WERI-Rb-1 (cell line): ENCODE measurements around the gene OR6B2.
A peak's percentile ranks its signal among the peaks of the same experiment; 100 is the strongest.

Experiments used
- DNase-seq: peaks from one replicate; pipeline ENCODE4 v3.0.0-alpha.2; 2020
- H3K27ac ChIP-seq: fragments of 250-450 bp; sonication (Bioruptor Pico); 2 replicates; pipeline ENCODE4 v1.5.1; 2020; ENCODE audit warnings: mild to moderate bottlenecking, moderate library complexity
- H3K27me3 ChIP-seq: fragments of 250-450 bp; sonication (Bioruptor Pico); 2 replicates; pipeline ENCODE4 v1.5.1; 2021; ENCODE audit warnings: mild to moderate bottlenecking, low read depth, moderate library complexity; ENCODE audit not compliant: insufficient read depth, severe bottlenecking
- H3K36me3 ChIP-seq: fragments of 250-450 bp; sonication (Bioruptor Pico); 2 replicates; pipeline ENCODE4 v1.5.1; 2020; ENCODE audit warnings: mild to moderate bottlenecking, moderate library complexity
- H3K4me3 ChIP-seq: 2 replicates; pipeline ENCODE4 v1.5.1; 2011; ENCODE audit warnings: low read depth, mild to moderate bottlenecking, control low read depth, low read length
- H3K9me3 ChIP-seq: fragments of 250-450 bp; sonication (Bioruptor Pico); 2 replicates; pipeline ENCODE4 v1.5.1; 2021; ENCODE audit warnings: mild to moderate bottlenecking, moderate library complexity; ENCODE audit not compliant: severe bottlenecking
- CTCF ChIP-seq: IDR thresholded peaks from 2 replicates; pipeline ENCODE4 v1.5.1; 2011; ENCODE audit warnings: low read depth, mild to moderate bottlenecking, control low read depth, inconsistent platforms, low read length

OR6B2 gene

GRCh38 chr2:240021488-240022104 lies 8.6 kb downstream of the OR6B2 start:
- H3K27ac ChIP-seq: no peak overlapping the region
- H3K4me3 ChIP-seq: no peak overlapping the region
- no peaks in the 10 kb centered on the region for H3K27me3 ChIP-seq
- DNase-seq: peak; percentile 80
- no peaks in the 10 kb centered on the region for H3K9me3 ChIP-seq
- peak; percentile 95 for TF ChIP-seq CTCF
- H3K36me3 ChIP-seq: peaks cover 38% of the 10 kb centered on the region

- no peak for DNase-seq
- H3K27me3 ChIP-seq: no peaks in the 10 kb centered on the region
- no peak overlapping the region for H3K4me3 ChIP-seq
- H3K9me3 ChIP-seq: no peaks in the 10 kb centered on the region
- TF ChIP-seq CTCF: no peak
- no peak overlapping the region for H3K27ac ChIP-seq
- peaks cover 58% of the 10 kb centered on the region for H3K36me3 ChIP-seq
These were observed 12.0 kb downstream of the OR6B2 start for GRCh38 chr2:240018071-240018750.

- H3K27me3 ChIP-seq: no peaks in the 10 kb centered on the region
- H3K27ac ChIP-seq: no peak overlapping the region
- H3K9me3 ChIP-seq: no peaks in the 10 kb centered on the region
- peaks cover 64% of the 10 kb centered on the region for H3K36me3 ChIP-seq
- no peak for DNase-seq
- no peak overlapping the region for H3K4me3 ChIP-seq
- no peak for TF ChIP-seq CTCF
These were observed 15.9 kb downstream of the OR6B2 start for GRCh38 chr2:240014327-240014726.

GRCh38 chr2:240013343-240013742 lies 16.9 kb downstream of the OR6B2 start:
- no peak overlapping the region for H3K4me3 ChIP-seq
- no peaks in the 10 kb centered on the region for H3K9me3 ChIP-seq
- no peak for TF ChIP-seq CTCF
- DNase-seq: no peak
- no peaks in the 10 kb centered on the region for H3K27me3 ChIP-seq
- peaks cover 65% of the 10 kb centered on the region for H3K36me3 ChIP-seq
- H3K27ac ChIP-seq: no peak overlapping the region

GRCh38 chr2:240002983-240003382 lies 27.2 kb downstream of the OR6B2 start:
- Histone ChIP-seq H3K27ac (no peak overlapping the region), H3K27me3 (no peaks in the 10 kb centered on the region), H3K36me3 (peaks cover 38% of the 10 kb centered on the region), H3K9me3 (no peaks in the 10 kb centered on the region), H3K4me3 (no peak overlapping the region)
- TF ChIP-seq CTCF: no peak
- no peak for DNase-seq
